Epithelial cell of proximal tubule (primary cell): Measurements from ENCODE around the gene SHOX. TPM values are rescaled to one million over a fixed set of nuclear protein-coding genes. Genes with fewer than 3 reads are reported as not detected.
"Not testable (repeated sequence)": the region's sequence is repeated elsewhere in the genome, so short reads cannot be mapped to it uniquely, and the experiment has no call there.

Source experiments
- DNase-seq: peaks from one replicate; pipeline ENCODE4 v3.0.0-alpha.2; 2011; ENCODE audit warnings: low read depth
- H3K4me3 ChIP-seq: 2 replicates; pipeline ENCODE4 v1.5.1; 2011; ENCODE audit warnings: low read depth, mild to moderate bottlenecking, low read length
- total RNA-seq: library from RNA; depleted of rRNA; stranded (reverse); fragments of >200 nt; gene quantifications from 2 replicates; pipeline ENCODE4 v1.2.3, GENCODE V29; 2015
- TF ChIP-seq, protein P1 (sequence below): conservative IDR thresholded peaks from 2 replicates; pipeline ENCODE4 v1.5.1; 2012; ENCODE audit warnings: low read depth, mild to moderate bottlenecking, low read length

Gene SHOX
- total RNA-seq, 1 donor from 2014 or later: not detected

DNA sequence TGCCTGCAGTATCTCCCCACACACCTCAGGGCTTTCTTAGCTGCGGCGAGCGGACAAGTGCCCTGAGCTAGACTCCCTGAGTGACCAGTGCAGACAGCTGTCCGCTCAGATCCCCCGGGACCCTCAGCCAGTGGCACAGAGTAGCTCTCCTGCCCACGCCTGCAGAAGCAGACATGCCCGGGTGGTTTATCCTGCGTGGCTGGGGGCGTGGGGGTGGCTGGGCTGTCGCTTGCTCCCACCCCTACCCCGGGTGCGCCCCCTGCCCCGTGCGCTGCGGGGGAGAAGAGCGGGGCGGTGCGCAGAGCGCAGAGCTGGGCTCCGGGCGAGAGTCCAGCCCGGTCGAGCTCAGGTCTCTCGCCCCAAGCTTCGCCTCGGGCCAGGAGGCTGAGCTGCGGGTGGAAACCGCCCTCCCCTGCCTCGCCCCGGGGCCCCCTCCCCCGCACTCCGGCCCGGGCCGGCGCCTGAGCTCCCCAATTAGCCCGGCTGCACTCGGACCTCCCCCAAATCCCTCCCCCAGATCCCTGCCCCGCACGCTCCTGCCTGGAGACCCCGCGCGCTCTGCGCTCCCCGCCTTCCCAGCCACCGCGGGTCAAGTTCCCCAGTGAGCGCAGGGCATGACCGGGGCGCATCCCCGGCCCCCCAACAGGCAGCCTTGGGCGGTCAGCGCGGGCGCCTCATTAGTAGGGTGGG, 11.7 kb upstream of the SHOX start:
- no peak overlapping the region for H3K4me3 ChIP-seq
- TF ChIP-seq, protein P1, sequence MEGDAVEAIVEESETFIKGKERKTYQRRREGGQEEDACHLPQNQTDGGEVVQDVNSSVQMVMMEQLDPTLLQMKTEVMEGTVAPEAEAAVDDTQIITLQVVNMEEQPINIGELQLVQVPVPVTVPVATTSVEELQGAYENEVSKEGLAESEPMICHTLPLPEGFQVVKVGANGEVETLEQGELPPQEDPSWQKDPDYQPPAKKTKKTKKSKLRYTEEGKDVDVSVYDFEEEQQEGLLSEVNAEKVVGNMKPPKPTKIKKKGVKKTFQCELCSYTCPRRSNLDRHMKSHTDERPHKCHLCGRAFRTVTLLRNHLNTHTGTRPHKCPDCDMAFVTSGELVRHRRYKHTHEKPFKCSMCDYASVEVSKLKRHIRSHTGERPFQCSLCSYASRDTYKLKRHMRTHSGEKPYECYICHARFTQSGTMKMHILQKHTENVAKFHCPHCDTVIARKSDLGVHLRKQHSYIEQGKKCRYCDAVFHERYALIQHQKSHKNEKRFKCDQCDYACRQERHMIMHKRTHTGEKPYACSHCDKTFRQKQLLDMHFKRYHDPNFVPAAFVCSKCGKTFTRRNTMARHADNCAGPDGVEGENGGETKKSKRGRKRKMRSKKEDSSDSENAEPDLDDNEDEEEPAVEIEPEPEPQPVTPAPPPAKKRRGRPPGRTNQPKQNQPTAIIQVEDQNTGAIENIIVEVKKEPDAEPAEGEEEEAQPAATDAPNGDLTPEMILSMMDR: no peak
- no peak for DNase-seq

DNA sequence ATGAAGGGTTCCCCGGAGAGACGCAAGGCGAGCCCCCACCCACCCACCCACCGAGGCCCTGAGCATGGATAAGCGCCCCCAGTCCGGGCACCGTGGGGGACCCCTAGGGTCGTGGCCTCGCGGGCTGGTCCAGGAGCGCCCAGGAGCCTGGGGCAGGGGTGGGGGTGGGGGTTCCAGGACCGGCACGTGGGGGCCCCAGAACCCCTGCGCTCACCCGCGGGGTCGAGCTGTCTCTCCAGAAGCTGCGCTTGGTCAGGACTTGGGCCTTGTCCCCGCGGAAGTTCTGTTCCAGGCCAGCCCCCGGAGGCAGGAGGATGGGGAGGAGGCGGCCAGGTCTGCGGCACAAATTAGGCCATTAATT, 11.2 kb upstream of the SHOX start:
- no peak overlapping the region for H3K4me3 ChIP-seq
- DNase-seq: no peak
- TF ChIP-seq, protein P1: no peak

DNA sequence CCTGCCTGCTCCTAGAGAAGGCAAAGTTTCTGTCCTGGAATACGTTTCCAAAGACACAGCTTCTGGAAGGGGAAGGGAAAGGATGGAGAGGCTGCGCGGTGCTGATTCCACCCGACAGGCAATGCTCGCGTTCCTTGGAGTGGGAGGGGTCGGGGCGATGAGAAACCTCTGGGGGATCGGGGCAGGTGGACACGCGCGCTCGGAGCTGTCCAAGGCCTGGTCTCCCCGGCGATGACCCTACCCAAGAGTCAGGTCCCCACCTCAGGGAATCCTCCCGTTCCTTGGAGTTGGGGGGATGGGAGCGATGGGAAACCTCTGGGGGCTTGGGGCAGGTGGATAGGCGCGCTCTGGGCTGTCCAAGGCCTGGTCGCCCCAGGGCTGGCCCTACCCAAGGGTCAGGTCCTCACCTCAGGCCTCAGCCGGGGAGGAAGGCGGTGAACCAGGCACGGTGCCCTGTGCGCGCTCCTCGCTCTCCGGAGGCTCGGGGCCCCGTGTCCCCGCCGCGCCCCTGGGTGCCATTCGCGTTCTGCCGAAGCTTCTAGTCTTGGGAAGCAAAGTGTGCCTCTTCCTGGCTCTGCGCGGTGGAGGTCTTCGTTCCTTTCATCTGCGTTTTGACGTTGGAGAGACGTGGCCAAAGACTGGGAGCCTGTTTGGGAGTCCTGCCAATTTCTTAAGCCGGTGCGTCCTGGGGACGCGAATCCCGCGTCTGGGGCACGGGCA, 10.6 kb upstream of the SHOX start:
- no peak for DNase-seq
- no peak overlapping the region for H3K4me3 ChIP-seq
- TF ChIP-seq, protein P1: no peak

DNA sequence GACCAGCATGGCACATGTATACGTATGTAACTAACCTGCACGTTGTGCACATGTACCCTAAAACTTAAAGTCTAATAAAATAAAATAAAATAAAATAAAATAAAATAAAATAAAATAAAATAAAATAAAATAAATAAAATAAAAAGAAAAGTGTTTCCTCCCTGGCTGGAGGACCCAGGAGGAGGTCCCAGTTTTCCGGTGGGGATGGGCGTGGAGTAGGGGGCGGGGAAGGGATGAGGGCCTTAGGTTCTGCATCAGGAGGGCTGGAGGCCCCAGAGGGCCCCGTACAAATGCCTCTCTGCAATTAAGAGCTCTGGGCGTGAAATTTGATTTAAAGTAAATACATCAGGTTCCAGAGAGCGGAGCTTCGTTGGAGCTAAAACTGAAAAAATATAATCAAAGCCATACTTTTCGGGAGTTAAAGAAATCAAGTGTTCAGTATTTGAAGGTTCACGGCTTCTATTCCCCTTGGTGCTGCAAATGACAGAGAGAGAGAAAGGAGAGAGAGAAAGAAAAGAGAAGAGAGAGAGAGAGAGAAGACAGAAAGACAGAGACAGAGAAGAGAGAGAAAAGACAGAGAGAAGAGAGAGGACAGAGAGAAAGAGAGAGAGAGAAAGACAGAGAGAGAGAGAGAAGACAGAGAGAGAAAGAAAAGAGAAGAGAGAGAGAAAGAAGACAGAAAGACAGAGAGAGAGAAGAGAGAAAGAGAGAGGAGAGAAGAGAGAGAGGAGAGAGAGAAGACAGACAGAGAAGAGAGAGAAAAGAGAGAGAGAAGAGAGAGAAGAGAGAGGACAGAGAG, 8.7 kb upstream of the SHOX start:
- DNase-seq: no peak
- TF ChIP-seq, protein P1: no peak
- H3K4me3 ChIP-seq: no peak overlapping the region

DNA sequence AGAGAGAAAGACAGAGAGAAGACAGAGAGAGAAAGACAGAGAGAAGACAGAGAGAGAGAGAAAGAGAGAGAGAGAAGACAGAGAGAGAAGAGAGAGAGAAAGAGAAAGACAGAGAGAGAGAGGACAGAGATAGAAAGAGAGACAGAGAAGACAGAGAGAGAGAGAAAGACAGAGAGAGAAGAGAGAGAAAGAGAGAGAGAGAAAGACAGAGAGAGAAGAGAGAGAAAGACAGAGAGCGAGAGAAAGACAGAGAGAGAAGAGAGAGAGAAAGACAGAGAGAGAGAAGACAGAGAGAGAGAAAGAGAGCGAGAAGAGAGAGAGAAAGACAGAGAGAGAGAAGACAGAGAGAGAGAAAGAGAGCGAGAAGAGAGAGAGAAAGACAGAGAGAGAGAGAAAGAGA, 7.8 kb upstream of the SHOX start:
- H3K4me3 ChIP-seq, DNase-seq: not testable (repeated sequence)

DNA sequence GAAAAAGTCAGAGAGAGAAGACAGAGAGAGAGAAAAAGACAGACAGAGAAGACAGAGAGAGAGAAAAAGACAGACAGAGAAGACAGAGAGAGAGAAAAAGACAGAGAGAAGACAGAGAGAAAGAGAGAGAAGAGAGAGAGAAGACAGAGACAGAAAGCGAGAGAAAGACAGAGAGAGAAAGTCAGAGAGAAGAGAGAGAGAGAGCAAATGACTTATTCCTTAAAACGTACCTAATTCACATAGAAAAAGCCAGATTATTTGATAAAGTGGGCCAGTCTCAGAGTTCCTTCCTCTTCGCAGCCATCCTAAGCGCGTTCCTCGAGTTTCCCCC, 7.4 kb upstream of the SHOX start:
- TF ChIP-seq, protein P1: no peak
- no peak overlapping the region for H3K4me3 ChIP-seq
- DNase-seq: no peak

DNA sequence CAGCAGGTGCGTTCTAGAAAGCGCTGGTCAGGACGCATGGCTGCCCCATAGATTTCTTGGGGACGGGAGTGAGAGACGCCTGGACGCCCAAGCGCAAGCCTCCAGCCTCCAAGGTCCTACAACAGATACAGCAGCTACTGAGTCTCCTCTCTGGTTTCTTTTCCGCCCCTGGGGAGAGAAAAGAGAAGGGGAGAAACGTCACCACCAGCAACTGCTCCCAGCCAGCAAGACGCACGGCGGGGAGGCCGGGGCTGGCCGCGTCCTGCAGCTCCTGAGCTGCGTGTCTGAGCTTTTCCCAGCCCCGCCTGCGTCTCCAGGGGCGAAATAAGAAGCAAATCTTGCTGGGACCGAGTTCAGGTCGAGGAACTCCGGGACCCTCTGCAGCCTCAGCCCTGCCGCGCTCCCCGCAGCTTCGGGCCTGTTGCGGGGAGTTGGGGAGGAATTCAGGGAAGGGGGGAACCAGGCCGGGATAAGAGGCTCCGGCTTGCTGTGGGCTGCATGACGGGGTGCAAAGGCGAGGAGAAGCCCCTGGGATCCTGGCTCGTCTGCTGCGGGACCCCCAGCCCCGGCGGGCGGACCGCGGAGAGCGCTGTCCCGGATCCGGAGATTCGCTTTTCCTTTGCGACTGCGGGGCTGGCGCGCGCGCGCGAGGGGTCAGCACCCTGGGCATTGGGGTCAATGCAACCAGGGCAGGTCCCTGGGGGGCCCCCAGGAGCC, 6.8 kb upstream of the SHOX start:
- H3K4me3 ChIP-seq: no peak overlapping the region
- DNase-seq: no peak
- TF ChIP-seq, protein P1: no peak
